ENCODE data around the gene INSL6.

- no peak for TF ChIP-seq EZH2phosphoT487 (IDR thresholded peaks at IDR 0.05; ENCODE audit: insufficient read depth, low read depth)
- no peak for TF ChIP-seq EZH2 (IDR thresholded peaks at IDR 0.05; ENCODE audit: insufficient read depth, poor library complexity, severe bottlenecking)
These were observed 62.9 kb downstream of the INSL6 start for GRCh38 chr9:5122516-5122915.
